WERI-Rb-1 (cell line): ENCODE measurements around the gene ELP4.

Source experiments
- DNase-seq: peaks from one replicate; pipeline ENCODE4 v3.0.0-alpha.2; 2020
- H3K27ac ChIP-seq: fragments of 250-450 bp; sonication (Bioruptor Pico); 2 replicates; pipeline ENCODE4 v1.5.1; 2020; ENCODE audit warnings: mild to moderate bottlenecking, moderate library complexity
- H3K27me3 ChIP-seq: fragments of 250-450 bp; sonication (Bioruptor Pico); 2 replicates; pipeline ENCODE4 v1.5.1; 2021; ENCODE audit warnings: mild to moderate bottlenecking, low read depth, moderate library complexity; ENCODE audit not compliant: insufficient read depth, severe bottlenecking
- H3K36me3 ChIP-seq: fragments of 250-450 bp; sonication (Bioruptor Pico); 2 replicates; pipeline ENCODE4 v1.5.1; 2020; ENCODE audit warnings: mild to moderate bottlenecking, moderate library complexity
- H3K4me3 ChIP-seq: 2 replicates; pipeline ENCODE4 v1.5.1; 2011; ENCODE audit warnings: low read depth, mild to moderate bottlenecking, control low read depth, low read length
- H3K9me3 ChIP-seq: fragments of 250-450 bp; sonication (Bioruptor Pico); 2 replicates; pipeline ENCODE4 v1.5.1; 2021; ENCODE audit warnings: mild to moderate bottlenecking, moderate library complexity; ENCODE audit not compliant: severe bottlenecking
- CTCF ChIP-seq: IDR thresholded peaks from 2 replicates; pipeline ENCODE4 v1.5.1; 2011; ENCODE audit warnings: low read depth, mild to moderate bottlenecking, control low read depth, inconsistent platforms, low read length

The ELP4 gene

GRCh38 chr11:31814176-31814868 lies 304.8 kb downstream of the ELP4 start:
- no peaks in the 10 kb centered on the region for H3K36me3 ChIP-seq
- peaks cover 4% of the 10 kb centered on the region for H3K9me3 ChIP-seq
- peaks cover 97% of the 10 kb centered on the region for H3K27me3 ChIP-seq
- no peak overlapping the region for H3K27ac ChIP-seq
- H3K4me3 ChIP-seq: no peak overlapping the region
- no peak for DNase-seq
- TF ChIP-seq CTCF: no peak

- Histone ChIP-seq H3K9me3 (peaks cover 4% of the 10 kb centered on the region), H3K27ac (no peak overlapping the region), H3K27me3 (peaks cover 97% of the 10 kb centered on the region), H3K4me3 (no peak overlapping the region), H3K36me3 (no peaks in the 10 kb centered on the region)
- no peak for DNase-seq
- no peak for TF ChIP-seq CTCF
These were observed 306.3 kb downstream of the ELP4 start for GRCh38 chr11:31815711-31816467.

GRCh38 chr11:31816468-31817053 lies 307.0 kb downstream of the ELP4 start:
- no peak overlapping the region for H3K27ac ChIP-seq
- peaks cover 98% of the 10 kb centered on the region for H3K27me3 ChIP-seq
- no peak for TF ChIP-seq CTCF
- H3K36me3 ChIP-seq: no peaks in the 10 kb centered on the region
- H3K4me3 ChIP-seq: no peak overlapping the region
- DNase-seq: no peak
- peaks cover 4% of the 10 kb centered on the region for H3K9me3 ChIP-seq

GRCh38 chr11:31817054-31817620 lies 307.6 kb downstream of the ELP4 start:
- Histone ChIP-seq H3K36me3 (no peaks in the 10 kb centered on the region), H3K9me3 (peaks cover 4% of the 10 kb centered on the region), H3K4me3 (no peak overlapping the region), H3K27me3 (peaks cover 98% of the 10 kb centered on the region), H3K27ac (no peak overlapping the region)
- DNase-seq: no peak
- TF ChIP-seq CTCF: no peak

- peaks cover 4% of the 10 kb centered on the region for H3K9me3 ChIP-seq
- no peak for DNase-seq
- H3K27ac ChIP-seq: no peak overlapping the region
- H3K36me3 ChIP-seq: no peaks in the 10 kb centered on the region
- H3K4me3 ChIP-seq: no peak overlapping the region
- H3K27me3 ChIP-seq: peaks cover 98% of the 10 kb centered on the region
- TF ChIP-seq CTCF: no peak
These were observed 308.3 kb downstream of the ELP4 start for GRCh38 chr11:31817621-31818424.
